ENCODE results near the gene CARHSP1.
"Not testable (repeated sequence)": the region's sequence is repeated elsewhere in the genome, so short reads cannot be mapped to it uniquely, and the experiment has no call there.

- TF ChIP-seq CTCF (IDR thresholded peaks at IDR 0.05); ZFX (IDR thresholded peaks at IDR 0.05; ENCODE audit: borderline replicate concordance): not testable (repeated sequence)
Measured at GRCh38 chr16:8836797-8837196, 32.0 kb downstream of the CARHSP1 start.
